ENCODE measurements around the gene GALNT6.

GALNT6 gene

GRCh38 chr12:51320311-51320694 lies 70.9 kb downstream of the GALNT6 start:
- no peak for DNase-seq

DNA sequence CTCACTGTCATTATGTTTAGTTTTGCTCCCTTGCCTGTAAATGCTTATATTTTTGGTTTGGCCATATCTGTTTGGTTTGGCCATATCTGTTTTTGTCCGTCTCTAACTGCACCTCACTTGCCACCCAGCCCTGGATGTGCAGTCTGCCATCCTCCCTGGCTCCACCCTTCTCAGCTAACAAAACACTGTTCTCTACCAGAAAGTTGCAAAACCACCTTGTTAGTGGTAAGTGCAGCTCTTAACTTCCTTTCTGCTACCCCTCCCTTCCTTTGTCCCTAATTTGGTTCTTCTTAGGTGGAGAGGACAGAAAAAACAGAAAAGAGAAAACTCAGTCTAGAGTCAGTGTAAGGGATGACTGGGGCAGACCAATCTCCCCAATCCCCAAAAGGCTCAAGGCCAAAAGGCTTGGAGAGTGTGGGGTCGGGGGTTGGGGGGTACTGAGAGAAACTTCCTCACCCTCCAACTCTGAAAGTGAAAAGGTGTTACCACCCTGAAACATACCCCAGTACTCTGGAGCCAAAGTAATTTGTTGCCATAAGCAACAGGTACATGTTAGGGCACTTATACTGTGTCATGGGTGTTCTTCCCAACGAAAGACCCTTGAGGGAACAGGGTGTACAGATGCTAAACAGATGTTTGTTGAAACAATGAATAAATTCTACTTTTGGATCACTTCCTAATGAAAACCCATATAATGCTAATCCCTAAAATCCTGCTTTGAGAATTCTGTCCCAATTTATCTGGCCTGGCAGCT lies 72.2 kb downstream of the GALNT6 start:
- DNase-seq = peak; percentile 11 to 76 (median 44)

- DNase-seq = peak in 1 of 6 experiments; percentile 26
Measured at GRCh38 chr12:51318057-51318806, 73.0 kb downstream of the GALNT6 start.

DNA sequence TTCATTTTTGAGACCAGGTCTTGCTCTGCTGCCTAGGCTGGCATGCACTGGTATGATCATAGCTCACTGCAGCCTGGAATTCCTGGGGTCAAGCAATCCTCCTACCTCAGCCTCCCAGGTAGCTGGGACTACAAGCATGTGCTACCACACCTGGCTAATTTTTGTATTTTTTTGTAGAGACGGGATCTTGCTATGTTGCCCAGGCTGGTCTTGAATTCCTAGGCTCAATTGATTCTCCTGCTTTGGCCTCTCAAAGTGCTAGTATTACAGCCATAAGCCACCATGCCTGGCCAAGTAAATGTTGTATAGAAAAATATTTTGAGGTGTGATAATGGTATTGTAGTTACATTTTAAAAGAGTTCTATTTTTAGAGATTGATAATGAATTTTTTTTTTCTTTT lies 79.8 kb downstream of the GALNT6 start:
- no peak for DNase-seq

DNA sequence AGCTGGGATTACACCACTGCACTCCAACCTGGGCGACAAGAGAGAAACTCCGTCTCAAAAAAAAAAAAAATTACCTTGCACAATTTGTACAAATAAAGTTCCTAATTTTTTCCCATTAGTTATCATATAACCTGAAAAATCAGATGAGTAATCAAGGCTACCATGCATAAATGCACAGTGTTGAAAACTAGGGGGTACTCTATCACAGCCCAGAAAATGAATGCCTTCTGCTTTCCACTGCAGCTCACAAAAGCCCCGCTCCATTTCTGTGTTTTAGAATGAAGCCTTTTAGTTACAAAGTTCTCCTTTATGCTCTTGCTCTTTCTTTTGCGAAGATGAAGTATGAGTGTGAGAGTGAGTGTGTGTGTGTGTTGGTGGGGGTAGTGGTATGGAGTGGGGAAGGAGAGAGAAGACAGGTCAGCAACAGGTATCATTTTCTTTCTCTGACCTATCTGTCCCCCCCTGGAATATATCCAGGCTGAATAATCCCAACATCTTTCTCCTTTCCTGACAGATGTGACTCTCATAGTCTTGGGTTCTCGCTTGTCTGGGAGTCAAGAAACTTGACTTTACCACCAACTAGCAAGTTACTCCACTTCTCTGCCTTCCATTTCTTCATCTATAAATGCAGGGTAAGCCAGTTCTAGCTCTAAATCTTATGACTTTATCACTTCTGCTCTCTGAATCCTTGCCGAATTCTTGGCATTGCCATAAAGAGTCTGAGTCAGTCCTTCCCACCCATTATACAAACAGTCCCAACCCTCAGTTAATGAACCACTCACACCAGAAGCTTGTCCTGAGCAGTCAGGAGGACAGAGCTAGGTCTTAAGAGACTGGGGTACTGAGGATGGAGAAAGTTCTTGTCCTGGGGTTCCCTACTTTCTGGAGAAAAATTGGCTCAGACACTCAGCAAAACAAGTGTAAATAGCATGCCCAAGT lies 83.3 kb downstream of the GALNT6 start:
- peak in 2 of 6 experiments; percentile 10 to 19 for DNase-seq

DNA sequence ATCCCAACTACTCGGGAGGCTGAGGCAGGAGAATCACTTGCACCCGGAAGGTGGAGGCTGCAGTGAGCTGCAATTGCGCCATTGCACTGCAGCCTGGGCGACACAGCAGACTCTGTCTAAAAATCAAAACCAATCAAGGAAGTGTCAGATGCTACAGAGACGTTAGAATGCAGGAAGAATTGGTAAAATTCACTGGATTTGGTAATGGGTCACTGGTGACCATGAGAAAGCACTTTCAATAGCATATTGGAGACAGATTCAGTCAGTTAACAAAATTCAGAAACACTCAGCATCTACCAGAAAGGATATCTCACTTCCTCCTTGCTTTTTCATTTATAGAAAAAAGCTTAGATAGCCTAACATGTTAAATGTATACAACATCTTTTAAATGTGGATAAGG lies 84.7 kb downstream of the GALNT6 start:
- no peak for DNase-seq
